NT2/D1 (cell line): ENCODE measurements around the gene CLASP2.

Source experiments
- SUZ12 ChIP-seq: IDR thresholded peaks from 2 replicates; pipeline ENCODE4 v1.6.1; 2011; ENCODE audit not compliant: insufficient read length, insufficient read depth; ENCODE audit errors: extremely low read depth
- ZNF274 ChIP-seq: IDR thresholded peaks from 2 replicates; pipeline ENCODE4 v1.6.1; 2011; ENCODE audit warnings: mild to moderate bottlenecking, low read depth, low read length

- TF ChIP-seq SUZ12, result no peak
- TF ChIP-seq ZNF274, result no peak
Observed at GRCh38 chr3:33637482-33637881, 80.6 kb downstream of the CLASP2 start.
